Spinal cord (tissue), 10 donors: ENCODE results near the gene GTSF1L. TPM values are rescaled to one million over a fixed set of nuclear protein-coding genes. Genes with fewer than 3 reads are reported as not detected.
"Not testable (repeated sequence)": the region's sequence is repeated elsewhere in the genome, so short reads cannot be mapped to it uniquely, and the experiment has no call there.

Experiments used
- DNase-seq, 6 donors: peaks; one replicate each; pipeline versions ENCODE4 v3.0.0 to v3.0.0-alpha.2; 2013 to 2015; ENCODE audit warnings: low spot score in 6 of 6, low read depth in 4 of 6
- H3K27ac ChIP-seq: one replicate; pipeline ENCODE4 v1.5.1; 2013; ENCODE audit warnings: low read depth, low read length, control low read depth
- H3K27me3 ChIP-seq: one replicate; pipeline ENCODE4 v1.6.1; 2013; ENCODE audit warnings: low read length; ENCODE audit not compliant: control insufficient read depth, insufficient read depth
- H3K36me3 ChIP-seq: one replicate; pipeline ENCODE4 v1.6.1; 2013; ENCODE audit warnings: low read length; ENCODE audit not compliant: control insufficient read depth, insufficient read depth
- H3K4me1 ChIP-seq: one replicate; pipeline ENCODE4 v1.6.1; 2013; ENCODE audit warnings: low read length; ENCODE audit not compliant: control insufficient read depth, insufficient read depth
- H3K4me3 ChIP-seq: one replicate; pipeline ENCODE4 v1.5.1; 2013; ENCODE audit warnings: low read depth, low read length, control low read depth
- H3K9me3 ChIP-seq: one replicate; pipeline ENCODE4 v1.6.1; 2013; ENCODE audit warnings: low read length; ENCODE audit not compliant: control insufficient read depth, insufficient read depth
- WGBS: methylation state at CpG from one replicate; pipeline ENCODE4 v1.1.5; 2013; ENCODE audit warnings: missing lambda C conversion rate; ENCODE audit not compliant: insufficient coverage; 5-methylcytosine and 5-hydroxymethylcytosine counted together
- polyA plus RNA-seq, 2 donors: library from polyadenylated mRNA; unstranded; fragments of 120-200 nt; gene quantifications; one replicate each; pipeline ENCODE4 v1.2.1, GENCODE V29; 2013; ENCODE audit not compliant: insufficient read length in 2 of 2
- total RNA-seq, 2 donors: library from RNA; depleted of rRNA in 1 of 2; stranded (reverse); fragments of 120-200 nt in 1 of 2; fragments of >200 nt in 1 of 2; gene quantifications; one replicate each; pipeline versions ENCODE4 v1.2.3 to v1.2.4, GENCODE V29; 2013 to 2014
- donor health status: healthy.

The GTSF1L gene
- total and polyA plus RNA-seq, 4 donors, result 0.40 TPM; not detected in 3

DNA sequence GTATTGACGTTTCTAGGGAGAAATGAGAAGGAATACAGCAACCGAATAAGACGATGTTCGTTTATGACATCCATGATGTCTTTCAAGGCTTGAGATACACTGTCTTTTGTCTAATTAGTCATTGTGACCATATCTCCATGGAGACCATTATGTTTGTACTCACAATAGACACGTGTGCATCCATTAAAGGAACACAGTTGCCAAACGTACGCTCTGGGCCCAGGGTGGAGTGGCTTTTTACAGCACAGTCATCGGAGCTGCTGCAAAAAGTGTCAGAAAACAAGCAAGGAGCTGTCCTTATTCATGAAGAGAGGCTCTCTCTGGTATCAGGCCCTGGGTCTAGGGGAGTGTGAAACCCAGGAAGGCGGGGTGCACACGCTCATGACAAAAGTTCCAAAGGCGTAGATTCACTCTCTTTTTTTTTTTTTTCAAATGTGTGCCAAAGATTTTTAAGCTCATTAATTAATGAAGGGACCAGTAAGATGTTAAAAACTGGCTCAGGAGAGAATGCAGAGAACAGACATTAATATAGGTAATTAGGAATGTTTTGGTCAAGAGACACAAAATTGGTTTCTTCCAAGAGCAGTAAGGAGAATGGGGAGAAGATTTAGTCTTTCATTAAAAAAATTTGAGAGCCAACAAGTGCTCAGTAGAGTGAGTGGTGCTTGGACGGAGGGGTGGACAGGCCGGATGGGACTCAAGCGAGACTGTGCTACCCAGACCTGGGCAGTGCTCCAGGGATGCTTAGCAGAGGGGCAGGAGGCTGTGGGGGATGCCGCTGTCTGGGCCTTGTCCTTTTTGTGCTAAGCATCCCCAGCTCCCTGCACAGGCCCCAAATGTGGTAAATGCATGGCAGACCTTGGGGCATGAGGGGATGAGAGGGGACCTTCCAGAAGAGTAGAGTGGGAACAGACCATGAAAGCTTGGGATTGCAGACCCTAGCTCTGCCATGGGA lies 34.9 kb upstream of the GTSF1L start:
- WGBS, result 59% methylated on average over 11 of the region's 15 CpGs
- H3K9me3 ChIP-seq, result no peaks in the 10 kb centered on the region
- H3K36me3 ChIP-seq, result no peaks in the 10 kb centered on the region
- H3K27me3 ChIP-seq, result no peaks in the 10 kb centered on the region
- H3K4me1 ChIP-seq, result peaks cover 20% of the 10 kb centered on the region
- peak in 2 of 6 donors; percentile 40 to 74 for DNase-seq
- no peak overlapping the region for H3K27ac ChIP-seq
- no peak overlapping the region for H3K4me3 ChIP-seq

DNA sequence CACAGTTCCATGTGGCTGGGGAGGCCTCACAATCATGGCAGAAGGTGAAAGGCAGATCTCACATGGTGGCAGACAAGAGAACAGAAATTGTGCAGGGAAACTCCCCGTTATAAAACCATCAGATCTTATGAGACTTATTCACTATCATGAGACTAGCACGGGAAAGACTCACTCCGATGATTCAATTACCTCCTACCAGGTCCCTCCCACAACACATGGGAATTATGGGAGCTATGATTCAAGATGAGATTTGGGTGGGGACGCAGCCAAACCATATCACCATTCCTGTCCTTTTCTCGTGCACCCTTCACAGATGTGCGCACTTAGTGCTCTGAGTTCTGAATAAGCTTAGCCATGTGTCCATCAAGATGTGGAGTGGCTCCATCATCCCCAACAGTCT lies 31.1 kb upstream of the GTSF1L start:
- WGBS, result 94% methylated on average over 3 of the region's 6 CpGs
- H3K27ac ChIP-seq, H3K27me3 ChIP-seq, H3K36me3 ChIP-seq, DNase-seq, H3K4me3 ChIP-seq, H3K9me3 ChIP-seq, H3K4me1 ChIP-seq: not testable (repeated sequence)

DNA sequence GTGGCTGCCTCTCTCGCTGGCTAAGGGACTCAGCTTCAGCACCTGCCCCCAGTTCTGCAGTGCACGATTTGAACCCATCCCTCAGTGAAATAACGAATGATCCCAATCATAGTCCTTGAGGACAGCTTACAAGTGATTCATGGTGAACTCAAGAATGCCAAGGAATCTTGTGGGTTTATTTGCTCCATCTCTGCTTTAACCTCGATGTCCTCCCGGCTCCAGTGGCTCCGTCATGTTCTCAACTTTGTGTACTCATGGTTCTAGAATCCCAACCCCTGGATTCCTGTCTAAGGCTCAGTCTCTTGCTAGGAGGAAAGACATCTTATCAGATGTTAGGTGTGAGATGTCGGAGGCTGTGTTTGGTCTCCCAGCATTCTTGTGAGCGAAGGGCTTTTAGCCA lies 29.0 kb upstream of the GTSF1L start:
- Histone ChIP-seq H3K4me1 (no peaks in the 10 kb centered on the region), H3K4me3 (no peak overlapping the region), H3K27me3 (no peaks in the 10 kb centered on the region), H3K9me3 (no peaks in the 10 kb centered on the region), H3K27ac (no peak overlapping the region), H3K36me3 (no peaks in the 10 kb centered on the region)
- 92% methylated on average over 6 of the region's 8 CpGs for whole genome bisulfite sequencing
- no peak for DNase-seq

DNA sequence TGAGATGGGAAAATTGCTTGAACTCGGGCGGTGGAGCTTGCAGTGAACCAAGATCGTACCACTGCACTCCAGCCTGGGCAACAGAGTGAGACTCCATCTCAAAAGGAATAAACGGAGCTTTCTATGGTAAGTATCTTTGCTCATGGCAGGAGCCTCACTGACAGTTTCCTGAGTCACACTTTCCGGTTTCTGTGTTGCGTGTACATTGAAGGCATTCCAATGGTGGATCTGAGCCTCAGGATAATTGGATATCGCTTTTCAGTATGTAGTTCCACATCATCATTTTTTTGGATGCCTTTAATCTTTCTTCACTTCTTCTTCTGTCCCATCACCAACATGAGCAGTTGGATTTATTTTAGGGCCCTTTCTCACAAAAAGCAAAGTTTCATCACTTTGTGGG lies 28.6 kb upstream of the GTSF1L start:
- no peaks in the 10 kb centered on the region for H3K36me3 ChIP-seq
- WGBS, result 95% methylated on average over 6 of the region's 7 CpGs
- H3K27ac ChIP-seq, result no peak overlapping the region
- peak in 1 of 6 donors; percentile 32 for DNase-seq
- H3K4me1 ChIP-seq, result no peaks in the 10 kb centered on the region
- no peaks in the 10 kb centered on the region for H3K27me3 ChIP-seq
- no peak overlapping the region for H3K4me3 ChIP-seq
- H3K9me3 ChIP-seq, result no peaks in the 10 kb centered on the region

DNA sequence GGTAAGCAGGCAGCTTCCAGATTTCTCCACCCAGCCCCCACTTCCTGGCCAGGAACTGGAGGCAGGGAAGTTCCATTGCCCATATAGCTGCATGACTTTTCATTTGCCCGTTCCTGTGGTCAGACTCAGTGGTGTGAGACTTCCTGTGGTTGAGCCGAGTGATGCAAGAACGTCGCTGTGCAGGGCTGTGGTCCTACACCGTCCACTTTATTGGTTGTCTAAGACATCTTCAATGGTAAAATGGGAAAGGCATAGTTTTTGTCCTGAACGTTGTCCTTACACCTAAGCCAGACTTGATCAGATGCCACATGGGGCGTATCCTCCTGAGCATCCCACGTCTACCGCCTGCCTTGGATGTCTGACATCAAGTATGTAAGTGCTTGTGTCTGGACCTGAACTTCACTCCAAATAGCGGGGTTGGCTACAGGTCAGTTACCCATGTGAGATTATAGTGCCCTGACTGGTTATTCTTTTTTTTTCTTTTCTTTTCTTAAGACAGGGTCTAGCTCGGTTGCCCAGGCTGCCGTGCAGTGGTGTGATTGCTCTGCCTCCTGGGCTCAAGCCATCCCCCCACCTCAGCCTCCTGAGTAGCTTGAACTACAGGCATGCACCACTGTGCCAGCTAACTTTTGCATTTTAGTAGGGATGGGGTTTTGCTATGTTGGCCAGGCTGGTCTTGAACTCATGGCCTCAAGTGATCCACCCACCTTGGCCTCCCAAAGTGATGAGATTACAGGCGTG lies 25.9 kb upstream of the GTSF1L start:
- no peak for DNase-seq
- WGBS, result 95% methylated on average over 8 of the region's 13 CpGs
- Histone ChIP-seq H3K4me1 (peaks cover 6% of the 10 kb centered on the region), H3K27ac (no peak overlapping the region), H3K9me3 (no peaks in the 10 kb centered on the region), H3K36me3 (no peaks in the 10 kb centered on the region), H3K27me3 (no peaks in the 10 kb centered on the region), H3K4me3 (no peak overlapping the region)

DNA sequence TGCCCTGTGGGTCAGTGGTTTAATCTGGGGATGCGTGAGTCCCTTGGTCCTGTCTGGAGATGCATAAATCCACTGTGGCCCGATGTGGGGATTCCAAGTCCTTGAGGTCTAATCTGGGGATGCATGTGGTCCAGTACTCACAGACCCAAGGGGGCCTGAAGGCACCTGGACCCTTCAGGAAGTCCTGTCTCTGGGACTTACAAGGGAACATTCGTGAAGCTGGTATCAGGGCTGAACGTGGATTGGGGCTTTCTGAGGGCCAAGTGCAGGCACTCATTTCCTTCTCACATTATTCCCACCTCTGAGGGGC lies 25.2 kb upstream of the GTSF1L start:
- 93% methylated on average over 2 of the region's 4 CpGs for WGBS
- Histone ChIP-seq H3K4me1 (peaks cover 6% of the 10 kb centered on the region), H3K4me3 (no peak overlapping the region), H3K36me3 (no peaks in the 10 kb centered on the region), H3K27me3 (no peaks in the 10 kb centered on the region), H3K27ac (no peak overlapping the region), H3K9me3 (no peaks in the 10 kb centered on the region)
- no peak for DNase-seq

DNA sequence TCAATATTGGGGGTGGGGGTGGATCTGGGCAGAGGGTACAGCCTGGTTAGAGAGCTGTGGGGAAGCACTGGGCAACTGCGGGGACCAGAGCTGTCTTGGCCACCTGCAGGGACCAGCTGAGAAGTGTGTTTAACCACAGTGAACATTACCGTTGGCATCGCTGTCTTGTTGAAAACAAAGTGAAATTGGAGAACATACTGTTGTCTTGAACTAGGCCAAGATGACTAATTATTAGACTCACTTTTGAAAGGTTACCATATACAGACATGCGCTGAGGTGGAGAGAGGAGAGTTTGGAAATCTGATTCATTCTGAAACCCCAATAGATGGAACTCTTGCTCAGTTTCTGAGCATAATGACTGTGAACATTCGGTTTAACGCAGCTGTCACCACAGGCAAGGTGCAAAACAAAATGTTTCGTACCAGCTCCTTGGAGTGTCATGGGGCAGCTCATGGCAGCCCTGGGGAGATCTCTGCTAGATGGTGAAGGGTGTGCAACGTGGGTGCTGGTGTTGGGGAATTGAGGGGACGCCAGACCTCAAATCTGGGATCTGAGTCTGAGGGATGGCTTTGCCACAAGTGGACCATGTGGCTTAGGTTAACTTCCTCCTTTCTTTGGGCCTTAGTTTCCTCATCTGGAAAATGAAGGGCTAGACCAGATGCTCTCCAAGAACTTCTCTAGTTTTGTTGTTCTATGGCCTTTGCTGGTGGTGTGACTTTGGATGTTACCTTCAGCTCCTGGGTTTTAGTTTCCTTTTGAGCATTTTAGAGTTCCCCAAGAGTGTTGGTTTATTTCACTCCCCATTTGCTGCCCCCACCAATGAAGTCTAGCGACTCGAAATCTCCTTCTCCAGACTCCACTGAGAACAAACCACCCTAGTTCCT lies 24.6 kb upstream of the GTSF1L start:
- DNase-seq, result peak in 1 of 6 donors; percentile 45
- no peak overlapping the region for H3K4me3 ChIP-seq
- H3K4me1 ChIP-seq, result peaks cover 6% of the 10 kb centered on the region
- no peaks in the 10 kb centered on the region for H3K9me3 ChIP-seq
- no peaks in the 10 kb centered on the region for H3K27me3 ChIP-seq
- no peaks in the 10 kb centered on the region for H3K36me3 ChIP-seq
- WGBS, result 77% methylated on average over 8 of the region's 11 CpGs
- no peak overlapping the region for H3K27ac ChIP-seq

DNA sequence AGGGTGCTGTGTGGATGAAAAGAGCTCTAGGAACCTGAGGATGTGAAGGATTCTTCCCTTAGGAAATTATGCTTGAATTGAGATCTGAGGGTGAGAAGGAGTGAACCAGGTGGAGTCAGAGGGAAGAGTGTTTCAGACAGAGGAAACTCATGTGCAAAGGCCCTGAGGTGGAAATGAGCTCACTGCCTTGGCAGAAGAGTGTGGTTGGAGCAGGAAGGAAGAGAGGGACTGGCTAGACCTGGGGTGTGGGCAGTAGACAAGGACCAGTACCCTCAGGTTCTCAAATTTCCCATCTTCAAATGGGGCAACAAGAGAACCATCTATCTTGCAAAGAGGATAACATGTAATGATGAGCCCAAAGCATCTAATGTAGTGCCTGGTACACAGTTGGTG lies 24.0 kb upstream of the GTSF1L start:
- H3K27me3 ChIP-seq, result no peaks in the 10 kb centered on the region
- H3K36me3 ChIP-seq, result no peaks in the 10 kb centered on the region
- H3K4me1 ChIP-seq, result peaks cover 6% of the 10 kb centered on the region
- DNase-seq, result no peak
- no peaks in the 10 kb centered on the region for H3K9me3 ChIP-seq
- H3K27ac ChIP-seq, result no peak overlapping the region
- no peak overlapping the region for H3K4me3 ChIP-seq

DNA sequence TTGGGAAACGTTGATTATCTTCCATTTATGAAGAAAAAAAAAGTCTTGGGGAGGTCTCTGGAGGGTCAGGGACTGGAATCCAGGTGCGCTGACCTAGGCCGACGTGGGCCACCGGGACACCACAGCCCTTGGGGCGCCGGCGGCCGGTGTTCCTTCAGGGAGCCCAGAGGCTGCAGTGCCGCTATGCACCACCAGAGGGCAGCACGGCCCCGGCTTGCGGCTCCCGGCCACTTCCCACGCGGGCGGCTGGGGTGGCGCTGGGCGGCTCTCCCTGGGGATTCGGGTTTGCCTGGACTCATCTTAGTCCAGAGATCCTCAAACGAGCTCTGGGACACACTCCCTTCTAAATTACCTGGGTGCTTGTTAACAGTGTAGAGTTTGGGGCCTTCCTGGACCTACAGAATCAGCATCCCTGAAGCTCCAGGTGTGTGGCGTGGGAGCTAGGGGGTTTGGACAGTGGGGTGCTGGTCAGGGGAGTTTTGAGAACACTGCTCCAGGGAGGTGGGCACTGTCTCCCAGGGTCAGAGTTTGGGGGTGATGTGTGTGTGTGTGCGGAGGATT lies 23.0 kb upstream of the GTSF1L start:
- Histone ChIP-seq H3K27ac (no peak overlapping the region), H3K4me1 (peaks cover 11% of the 10 kb centered on the region), H3K4me3 (no peak overlapping the region), H3K36me3 (no peaks in the 10 kb centered on the region), H3K27me3 (no peaks in the 10 kb centered on the region), H3K9me3 (no peaks in the 10 kb centered on the region)
- 11% methylated on average over 21 of the region's 23 CpGs for WGBS
- peak in 2 of 6 donors; percentile 72 to 77 for DNase-seq
